ENCODE measurements around the gene SEC24A.
"Not testable (repeated sequence)": the region's sequence is repeated elsewhere in the genome, so short reads cannot be mapped to it uniquely, and the experiment has no call there.

Gene SEC24A

DNA sequence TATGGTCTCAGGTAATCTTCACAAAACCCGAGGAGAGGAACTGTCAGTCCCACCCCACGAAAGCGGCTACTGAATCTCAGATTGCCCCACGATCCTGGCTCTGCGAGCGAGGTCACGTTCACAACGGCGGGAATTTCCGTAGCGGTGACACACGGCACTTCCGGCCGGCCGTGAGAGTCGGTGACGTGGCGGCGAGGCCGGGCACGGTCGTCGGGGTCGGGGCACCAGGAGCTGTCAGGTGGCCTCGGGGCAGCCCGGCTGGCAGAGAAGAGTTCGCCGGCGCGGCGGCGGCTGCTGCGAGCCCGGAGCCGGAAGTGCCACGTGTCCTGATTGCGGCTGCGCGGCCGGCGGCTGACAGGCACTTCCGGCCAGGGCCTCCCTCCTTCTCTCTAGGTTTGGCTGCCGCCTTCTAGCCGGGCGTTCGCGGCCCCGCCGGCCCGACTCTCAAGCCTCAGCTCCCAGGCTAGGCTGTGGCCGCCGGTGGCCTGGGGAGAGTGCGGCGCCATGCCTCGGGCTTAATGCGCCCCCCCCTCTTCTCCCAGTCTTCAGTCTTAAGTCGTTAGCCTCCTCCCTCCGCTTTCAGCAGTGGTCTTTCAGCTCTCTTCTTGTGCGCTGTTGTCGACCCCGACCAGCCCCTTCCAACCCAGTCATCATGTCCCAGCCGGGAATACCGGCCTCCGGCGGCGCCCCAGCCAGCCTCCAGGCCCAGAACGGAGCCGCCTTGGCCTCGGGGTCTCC lies at the start of gene SEC24A:
Gene SEC24A (plus strand): TSS at position 361 of the 738 bp plus-strand sequence. CDS start 292 bp downstream, at position 653.
- DNase-seq: peak; percentile 95

DNA sequence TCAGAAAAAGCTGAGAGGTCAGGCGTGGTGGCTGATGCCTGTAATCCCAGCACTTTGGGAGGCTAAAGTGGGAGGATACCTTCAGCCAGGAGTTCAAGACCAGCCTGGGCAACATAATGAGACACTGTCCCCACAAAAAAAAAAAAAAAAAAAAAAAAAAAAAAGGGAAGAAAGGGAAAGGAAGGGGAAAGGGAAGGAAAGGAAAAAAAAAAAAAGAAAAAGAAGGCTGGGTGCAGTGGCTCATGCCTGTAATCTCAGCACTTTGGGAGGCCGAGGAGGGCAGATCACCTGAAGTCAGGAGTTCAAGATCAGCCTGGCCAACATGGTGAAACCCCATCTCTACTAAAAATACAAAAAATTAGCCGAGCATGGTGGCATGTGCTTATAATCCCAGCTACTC lies 48.8 kb upstream of the SEC24A start:
- DNase-seq: not testable (repeated sequence)

DNA sequence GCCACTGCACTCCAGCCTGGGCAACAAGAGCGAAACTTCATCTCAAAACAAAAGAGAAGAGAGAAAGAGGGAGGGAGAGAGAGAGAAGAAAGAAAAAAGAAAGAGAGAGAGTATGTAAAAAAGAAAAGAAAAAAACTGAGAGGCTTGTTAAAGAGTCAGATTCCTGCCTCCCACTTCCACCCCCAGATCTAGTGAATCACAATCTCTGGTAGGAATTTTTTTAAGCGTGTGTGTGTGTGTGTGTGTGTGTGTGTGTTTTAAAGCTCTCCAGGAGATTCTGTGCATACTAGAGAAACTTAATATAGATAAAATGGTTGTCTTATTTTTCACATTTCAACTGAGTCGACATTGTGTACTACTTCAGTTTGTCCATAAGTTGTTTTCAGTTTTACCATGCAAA lies 48.0 kb upstream of the SEC24A start:
- DNase-seq: no peak

DNA sequence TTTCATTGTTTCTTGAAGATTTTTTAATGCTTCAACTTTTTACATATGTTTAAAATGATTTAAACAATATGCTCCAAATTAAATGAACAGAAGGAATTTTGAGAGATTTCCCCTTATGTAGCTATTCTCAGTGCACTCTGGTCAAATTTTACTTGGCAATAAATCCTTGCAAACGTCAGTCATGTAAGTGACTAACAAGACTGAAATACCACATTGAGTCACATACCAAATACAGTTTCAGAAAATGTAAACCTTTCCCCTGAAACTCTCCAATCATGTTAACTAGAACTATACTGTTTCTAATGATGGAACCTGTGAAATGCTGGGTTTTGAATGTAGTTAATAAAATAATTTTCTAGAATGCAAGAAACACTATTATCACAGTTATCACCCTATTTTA lies 45.5 kb upstream of the SEC24A start:
- DNase-seq: no peak

DNA sequence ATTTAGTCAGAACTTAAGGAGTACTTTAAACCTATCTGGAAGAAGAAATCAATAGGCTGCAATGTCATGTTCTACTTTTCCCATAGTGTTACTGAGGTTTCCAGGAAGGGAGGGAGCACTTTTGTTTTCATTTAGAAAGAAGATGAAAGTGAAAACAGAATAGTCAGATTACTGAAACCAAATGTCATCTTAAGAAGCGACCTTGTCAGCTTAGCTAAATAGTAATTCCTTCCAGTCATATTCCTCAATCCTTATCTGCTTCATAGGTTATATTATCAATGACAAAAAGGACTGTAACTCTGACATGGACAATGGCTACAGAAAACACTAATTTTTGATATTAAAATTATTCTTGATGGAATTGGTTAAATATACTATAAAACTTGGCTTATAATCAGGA lies 43.7 kb upstream of the SEC24A start:
- no peak for DNase-seq

DNA sequence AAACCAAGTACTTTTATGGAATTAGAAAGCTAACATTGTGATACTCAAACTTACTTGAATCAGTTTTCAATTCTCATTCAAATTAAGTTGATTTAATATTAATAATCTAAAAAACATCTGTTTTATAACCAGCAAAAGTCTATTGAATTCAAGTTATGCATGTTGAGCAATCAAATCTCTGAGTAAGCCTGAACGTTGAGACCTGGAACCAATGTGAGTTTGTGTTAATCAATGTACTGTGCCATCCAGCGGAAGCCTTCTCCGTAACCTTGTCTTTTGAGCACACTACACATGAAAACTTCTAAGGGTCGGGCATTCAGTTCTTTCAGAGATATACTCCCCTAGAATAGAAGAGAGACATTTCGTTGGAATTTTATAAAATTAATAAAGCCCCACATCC lies 41.9 kb upstream of the SEC24A start:
- DNase-seq: no peak

DNA sequence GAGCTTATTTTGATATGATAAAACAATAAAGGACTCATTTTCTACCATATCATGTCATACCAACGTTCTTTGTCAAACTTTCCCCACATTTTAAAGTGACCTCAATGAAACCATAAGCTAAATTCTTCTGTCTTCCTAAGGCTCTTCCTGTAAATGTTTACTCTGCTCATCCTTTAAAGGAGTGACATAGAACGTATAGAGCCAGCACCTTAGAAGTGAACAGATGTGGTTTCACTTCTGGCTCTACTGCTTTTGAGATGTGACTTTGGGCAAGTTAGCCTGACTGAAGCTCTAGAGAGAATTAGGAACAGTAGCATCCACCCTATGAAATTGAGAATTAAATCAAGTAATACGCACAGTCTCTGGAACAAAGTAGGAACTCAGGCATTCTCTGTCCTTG lies 40.0 kb upstream of the SEC24A start:
- no peak for DNase-seq

DNA sequence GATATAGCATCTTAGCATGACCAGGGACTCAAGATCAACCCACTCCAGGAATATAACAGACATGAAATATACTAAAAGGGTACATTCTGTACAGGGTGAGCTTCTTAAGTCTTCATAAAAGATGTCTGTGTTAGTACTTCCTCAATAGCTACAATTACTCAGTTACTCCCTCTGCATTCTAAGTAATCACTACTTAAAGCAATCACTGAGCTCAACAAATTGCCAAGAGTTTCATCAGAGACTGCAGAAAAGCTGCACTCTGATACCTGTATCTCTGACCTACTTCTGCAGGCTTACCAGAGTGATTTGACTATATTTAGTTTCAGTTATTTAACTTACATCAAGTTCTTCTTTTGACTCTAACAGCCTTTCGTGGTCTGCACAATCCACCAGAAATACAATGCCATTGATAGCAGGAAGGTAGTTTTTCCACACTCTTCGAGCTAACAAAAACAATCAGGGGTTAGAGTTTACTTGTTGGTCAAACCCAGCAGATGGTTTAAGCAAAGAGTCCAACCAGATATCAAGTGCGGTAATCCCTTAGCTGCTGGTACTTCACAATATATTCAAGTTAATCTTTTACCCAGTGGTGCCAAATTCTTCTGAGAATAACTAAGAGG lies 39.2 kb upstream of the SEC24A start:
- DNase-seq: no peak

DNA sequence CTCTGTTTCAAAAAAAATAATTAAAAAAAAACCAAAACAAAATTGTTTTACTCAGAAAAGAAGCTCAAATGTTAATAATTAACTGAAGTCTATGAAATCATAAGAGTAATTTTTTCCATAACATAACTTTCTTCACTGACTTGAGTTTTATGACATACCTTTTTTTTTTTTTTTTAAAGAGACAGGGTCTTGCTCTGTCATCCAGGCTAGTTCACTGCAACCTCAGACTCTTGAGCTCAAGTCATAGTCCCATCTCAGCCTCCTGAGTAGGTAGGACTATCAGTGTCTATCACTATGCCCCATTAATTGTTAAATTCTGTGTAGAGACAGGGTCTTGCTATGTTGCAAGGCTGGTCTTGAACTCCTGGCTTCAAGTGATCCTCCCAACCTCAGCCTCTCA lies 37.9 kb upstream of the SEC24A start:
- DNase-seq: no peak

DNA sequence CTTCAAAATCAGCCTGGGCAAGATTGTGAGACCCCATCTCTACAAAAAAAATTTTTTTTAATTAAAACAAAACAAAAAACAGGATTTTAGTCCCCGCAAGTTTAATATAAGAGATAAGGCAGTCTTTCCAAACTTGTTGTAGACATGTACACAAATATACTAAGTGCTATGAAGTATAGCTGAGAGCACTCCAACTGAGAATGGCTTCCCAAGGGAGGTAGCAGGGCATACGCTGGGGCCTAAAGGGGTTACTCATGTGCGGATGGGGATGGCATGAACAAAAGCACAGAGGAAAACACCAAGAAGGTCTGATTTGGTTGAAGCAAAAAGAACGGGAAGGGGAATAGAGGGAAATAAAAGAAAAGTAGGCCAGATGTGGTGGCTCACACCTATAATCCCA lies 37.1 kb upstream of the SEC24A start:
- no peak for DNase-seq

DNA sequence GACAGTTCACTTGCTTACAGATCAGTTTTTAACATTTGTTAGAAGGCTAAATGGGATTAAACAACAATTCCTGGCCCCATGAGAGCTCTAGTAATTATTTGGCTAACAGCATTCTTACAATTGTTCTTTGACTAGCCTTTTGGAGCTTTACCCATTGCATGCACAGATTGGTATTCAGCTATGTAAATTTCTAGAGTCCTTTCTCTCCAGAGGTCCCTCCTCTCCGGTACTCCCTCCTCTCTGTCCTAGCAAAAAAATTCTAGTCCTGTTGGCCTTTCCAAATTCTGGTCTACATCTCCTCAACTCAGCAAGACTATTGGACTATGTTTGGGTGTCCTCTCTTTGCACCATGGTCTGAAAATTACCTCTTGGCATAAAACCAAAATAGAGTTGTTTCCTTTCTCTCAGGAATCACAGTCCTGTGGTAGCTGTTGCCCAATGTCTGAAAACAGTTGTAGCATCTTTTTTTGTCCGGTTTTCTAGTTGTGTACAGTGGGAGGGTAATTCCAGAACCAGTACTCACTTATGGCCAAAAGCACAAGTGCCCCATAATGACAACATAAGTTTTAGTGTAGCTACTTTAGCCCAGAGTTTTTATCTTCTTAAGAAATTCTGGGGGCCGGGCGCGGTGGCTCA lies 34.0 kb upstream of the SEC24A start:
- no peak for DNase-seq

DNA sequence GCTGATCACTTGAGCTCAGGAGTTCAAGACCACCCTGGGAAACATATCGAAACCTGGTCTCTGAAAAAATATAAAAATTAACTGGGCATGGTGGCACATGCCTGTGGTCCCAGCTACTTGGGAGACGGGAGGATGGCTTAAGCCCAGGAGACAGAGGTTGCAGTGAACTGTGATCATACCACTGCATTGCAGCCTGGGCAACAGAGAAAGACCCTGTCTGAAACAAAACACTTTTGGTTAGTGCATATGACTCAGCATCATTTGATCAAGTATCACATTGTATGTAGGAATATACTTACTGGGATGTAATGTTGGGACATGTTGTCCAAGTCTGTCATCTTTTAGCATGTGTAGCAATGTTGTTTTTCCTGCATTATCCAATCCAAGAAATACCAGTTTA lies 28.0 kb upstream of the SEC24A start:
- DNase-seq: no peak

DNA sequence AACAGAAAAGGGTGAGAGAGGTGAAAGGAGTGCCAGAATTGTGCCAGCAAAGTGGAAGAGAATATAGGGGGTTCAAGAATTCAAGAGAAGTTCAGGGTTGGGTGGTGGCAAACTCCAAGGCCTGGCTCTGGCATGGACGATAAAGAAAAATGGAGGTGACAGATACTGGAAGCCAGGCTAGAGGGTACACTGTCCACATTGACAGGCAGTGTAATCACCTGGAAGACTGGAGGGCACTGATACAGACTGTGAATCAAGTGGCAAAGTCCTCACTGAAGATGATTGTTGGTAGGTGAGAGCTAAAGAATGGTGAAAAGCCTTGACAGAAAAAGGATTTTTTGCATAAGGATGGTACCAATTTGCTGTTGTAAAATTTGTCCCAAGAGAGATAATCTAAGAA lies 23.0 kb upstream of the SEC24A start:
- DNase-seq: no peak

DNA sequence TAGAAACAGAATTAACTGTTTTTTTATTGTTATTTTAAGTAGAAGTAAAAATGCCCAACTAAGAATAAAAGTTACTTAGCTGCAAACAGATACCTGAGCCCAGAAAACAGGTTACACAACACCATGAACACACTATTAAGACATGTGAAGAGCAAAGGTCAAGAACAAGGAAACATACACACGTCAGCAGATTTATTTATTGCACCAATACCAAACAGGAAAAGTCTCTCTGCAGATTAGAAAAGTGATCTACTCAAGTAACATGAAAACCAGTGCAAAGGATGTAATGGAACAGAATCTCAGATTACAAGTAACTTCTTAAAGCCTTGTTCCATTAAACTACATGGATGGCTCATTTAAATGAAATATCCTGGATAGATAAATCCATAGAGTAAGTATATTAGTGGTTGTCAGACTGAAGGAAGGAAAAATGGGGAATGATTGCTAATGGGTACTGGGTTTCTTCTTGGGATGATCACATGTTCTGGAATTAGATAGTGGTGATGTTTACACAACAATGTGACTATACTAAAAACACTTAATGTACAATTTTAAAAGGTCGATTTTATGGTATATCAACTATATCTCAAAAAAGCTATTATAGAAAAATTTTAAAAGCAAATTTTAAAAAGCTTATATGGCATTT lies 22.1 kb upstream of the SEC24A start:
- no peak for DNase-seq

DNA sequence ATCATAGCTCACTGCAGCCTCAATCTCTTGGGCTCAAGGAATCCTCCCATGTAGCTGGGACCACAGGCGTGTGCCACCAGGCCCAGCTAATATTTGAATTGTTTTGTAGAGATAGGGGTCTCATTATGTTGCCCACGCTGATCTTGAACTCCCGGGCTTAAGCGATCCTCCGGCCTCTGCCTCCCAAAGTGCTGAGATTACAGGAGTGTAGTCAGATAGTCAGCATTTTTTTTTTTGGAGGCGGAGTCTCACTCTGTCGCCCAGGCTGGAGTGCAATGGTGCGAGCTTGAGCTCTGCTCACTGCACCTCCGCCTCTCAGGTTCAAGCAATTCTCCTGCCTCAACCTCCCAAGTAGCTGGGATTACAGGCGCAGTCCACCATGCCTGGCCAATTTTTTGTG lies 14.4 kb upstream of the SEC24A start:
- no peak for DNase-seq

DNA sequence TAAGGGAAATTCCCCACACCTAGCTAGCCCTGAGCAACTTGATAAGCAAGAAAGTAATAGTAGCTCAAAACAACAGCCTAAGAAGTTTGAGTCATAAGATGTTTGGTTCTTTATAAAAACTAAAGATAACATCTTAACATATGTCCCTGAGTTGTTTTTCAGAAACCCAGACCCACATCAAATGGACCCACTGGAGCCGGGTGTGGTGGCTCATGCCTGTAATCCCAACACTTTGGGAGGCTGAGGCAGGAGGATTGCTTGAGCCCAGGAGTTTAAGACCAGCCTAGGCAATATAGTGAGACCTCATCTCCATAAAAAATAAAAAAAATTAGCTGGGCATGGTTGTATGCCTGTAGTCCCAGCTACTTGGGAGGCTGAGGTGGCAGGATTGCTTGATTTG lies 13.2 kb upstream of the SEC24A start:
- not testable (repeated sequence) for DNase-seq

DNA sequence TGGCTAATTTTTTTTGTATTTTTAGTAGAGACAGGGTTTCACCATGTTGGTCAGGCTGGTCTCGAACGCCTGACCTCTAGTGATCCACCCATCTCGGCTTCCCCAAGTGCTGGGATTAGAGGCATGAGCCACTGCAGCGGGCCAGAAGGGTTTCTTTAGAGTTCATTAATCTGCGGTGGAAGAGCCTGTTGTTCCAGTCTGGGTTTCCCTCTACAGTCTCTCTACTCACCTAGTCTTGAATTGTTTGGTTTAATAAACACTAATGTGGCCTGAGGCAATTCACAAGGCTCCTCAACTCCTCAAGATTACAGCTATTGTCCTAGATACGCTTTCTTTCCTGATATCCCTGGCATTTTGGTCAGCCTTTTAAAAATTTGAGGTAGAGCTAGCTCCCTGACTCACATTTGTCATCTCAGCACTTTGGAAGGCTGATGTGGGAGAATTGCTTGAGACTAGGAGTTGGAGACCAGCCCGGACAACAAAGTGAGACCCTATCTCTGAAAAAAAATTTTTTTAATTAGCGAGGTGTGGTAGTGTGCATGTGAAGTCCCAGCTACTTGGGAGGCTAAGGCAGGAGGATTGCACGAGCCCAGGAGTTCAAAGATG lies 11.4 kb upstream of the SEC24A start:
- DNase-seq: no peak

DNA sequence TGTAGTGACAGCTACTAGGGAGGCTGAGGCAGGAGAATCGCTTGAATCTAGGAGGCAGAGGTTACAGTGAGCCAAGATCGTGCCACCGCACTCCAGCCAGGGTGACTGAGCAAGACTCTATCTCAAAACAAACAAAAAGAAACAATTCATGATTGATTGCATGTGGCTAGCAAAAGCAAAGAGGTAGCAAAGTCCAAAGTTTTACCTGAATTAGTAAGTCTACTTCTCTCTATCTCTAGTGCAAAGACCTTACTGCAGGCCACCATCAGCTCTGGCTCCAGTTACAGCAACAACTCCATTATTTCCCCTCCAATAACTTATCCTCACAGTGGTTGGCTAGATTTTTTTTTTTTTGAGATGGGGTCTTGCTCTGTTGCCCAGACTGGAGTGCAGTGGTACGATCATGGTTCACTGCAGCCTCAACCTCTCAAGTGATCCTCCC lies 9.8 kb upstream of the SEC24A start:
- DNase-seq: no peak

DNA sequence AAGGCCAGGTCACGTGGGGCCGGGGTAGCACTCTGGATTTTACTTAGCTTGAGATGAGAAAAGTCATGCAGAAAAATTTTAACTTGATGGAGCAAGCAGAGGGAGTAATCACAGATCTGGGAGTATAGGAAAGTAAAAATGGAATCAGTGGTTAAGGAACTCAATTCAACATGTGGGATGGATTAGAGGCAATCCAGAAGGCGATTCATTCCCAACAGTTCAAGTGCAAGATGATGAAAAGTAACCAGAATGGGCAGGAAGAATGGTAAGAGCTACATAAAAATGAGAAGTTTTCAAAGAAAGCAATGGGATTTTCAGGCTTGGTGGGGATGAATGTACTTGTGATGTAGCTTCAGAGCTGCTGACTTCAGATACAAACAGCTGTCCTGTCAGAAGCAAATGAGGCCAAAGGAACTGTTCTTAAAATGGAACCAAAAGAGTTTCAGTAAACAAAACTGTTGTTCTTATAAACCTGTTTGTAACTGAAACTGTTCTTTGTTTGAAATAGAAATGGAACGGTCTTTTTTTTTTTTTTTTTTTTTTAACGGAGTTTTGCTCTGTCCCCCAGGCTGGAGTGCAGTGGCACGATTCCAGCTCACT lies 5.6 kb upstream of the SEC24A start:
- no peak for DNase-seq

DNA sequence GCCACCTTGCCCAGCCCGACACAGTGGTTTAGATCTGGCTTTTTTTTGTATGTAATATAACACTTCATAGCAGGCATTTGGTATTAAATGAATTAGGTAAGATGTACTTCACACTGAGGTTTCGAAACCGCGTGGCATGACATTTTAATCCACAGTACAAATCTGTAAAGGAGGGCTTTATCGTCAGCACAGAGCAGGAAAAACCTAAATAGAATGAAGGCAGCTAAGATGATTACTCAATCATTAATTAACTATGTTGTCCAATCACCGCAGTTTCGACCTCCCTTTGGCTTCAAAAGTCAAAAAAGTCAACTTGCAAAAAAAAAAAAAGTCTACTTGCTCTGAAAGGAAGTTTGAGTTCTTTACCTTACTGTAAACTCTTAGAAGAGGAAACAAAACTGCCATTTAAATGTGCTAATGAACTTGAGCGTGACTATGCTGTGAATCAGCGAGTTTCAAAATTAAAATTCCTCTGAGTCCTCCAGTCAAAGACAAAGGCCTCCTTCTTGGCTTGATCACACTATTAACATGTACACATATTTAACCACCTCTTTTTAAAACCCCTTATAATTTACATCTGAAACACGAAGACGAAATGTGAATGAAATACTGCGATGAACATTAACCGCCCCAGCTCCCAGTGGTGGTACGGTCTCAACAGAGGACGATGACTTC lies 698 bp upstream of the SEC24A start:
- DNase-seq: peak; percentile 30 to 64

DNA sequence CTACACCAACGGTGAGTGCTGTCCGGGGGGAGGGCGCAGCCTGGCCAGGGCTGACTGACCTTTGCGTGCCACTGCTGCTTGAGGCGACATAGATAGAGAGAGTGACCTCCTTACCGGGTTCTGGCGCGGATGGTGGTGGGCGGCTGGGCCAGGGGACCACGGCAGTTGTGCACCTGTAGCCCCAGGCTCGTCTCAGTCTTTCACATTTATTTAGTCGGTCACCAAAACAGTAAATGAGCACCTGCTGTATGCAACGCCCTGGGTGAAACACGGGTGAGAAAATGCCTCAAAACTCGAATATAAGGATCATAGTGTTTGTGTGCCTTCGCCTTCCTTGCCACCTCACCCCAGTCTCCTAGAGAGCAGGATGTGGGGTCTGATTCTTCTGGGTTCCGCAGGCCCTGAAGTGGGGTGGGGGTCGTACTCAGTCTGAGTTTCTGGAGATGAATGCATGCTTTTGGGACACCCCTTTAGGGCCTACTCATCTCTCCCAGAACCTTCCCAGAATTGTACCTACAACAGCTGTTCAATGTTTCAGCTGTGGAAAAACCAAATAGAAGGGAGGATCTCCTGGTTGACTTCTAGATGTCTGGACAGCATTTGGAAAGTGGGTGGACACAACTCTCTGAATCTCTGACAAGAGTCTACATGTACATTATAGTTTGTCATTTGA lies 714 bp downstream of the SEC24A start:
- peak in 1 of 2 donors; percentile 8 for DNase-seq

DNA sequence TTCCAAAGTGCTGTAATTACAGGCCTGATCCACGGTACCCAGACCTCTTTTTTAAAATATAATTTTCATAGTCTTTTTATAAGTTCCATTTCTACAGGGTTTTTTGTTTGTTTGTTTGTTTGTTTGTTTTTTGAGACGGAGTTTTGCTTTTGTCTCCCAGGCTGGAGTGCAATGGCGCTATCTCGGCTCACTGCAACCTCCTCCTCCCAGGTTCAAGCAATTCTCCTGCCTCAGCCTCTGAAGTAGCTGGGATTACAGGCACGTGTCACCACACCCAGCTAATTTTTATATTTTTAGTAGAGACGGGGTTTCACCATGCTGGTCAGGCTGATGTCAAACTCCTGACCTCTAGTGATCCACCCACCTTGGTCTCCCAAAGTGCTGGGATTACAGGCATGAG lies 2.1 kb downstream of the SEC24A start:
- DNase-seq: not testable (repeated sequence)
